HUES64 (cell line): Measurements from ENCODE around the gene LYPD6B.

Experiments
- H3K27ac ChIP-seq: 2 replicates; pipeline ENCODE4 v1.7.0; 2013; ENCODE audit warnings: low read depth, low read length, inconsistent platforms
- H3K27me3 ChIP-seq: 2 replicates; pipeline ENCODE4 v1.6.1; 2013; ENCODE audit warnings: mild to moderate bottlenecking, low read length; ENCODE audit not compliant: insufficient read depth
- H3K36me3 ChIP-seq: 2 replicates; pipeline ENCODE4 v1.6.1; 2013; ENCODE audit warnings: mild to moderate bottlenecking, low read length; ENCODE audit not compliant: insufficient read depth
- H3K4me1 ChIP-seq: 2 replicates; pipeline ENCODE4 v1.6.1; 2013; ENCODE audit warnings: mild to moderate bottlenecking, low read length, moderate library complexity; ENCODE audit not compliant: insufficient read depth
- H3K4me3 ChIP-seq: 2 replicates; pipeline ENCODE4 v1.5.1; 2013; ENCODE audit warnings: mild to moderate bottlenecking, low read length, moderate library complexity
- H3K9ac ChIP-seq: 2 replicates; pipeline ENCODE4 v1.6.1; 2013; ENCODE audit warnings: mild to moderate bottlenecking, low read depth, low read length
- H3K9me3 ChIP-seq: 2 replicates; pipeline ENCODE4 v1.6.1; 2013; ENCODE audit warnings: low read depth, low read length; ENCODE audit not compliant: insufficient read depth
- WGBS: fragments of 150-250, 120-280 bp; methylation state at CpG from one replicate; pipeline ENCODE4 v1.1.7; 2013; ENCODE audit warnings: missing lambda C conversion rate; 5-methylcytosine and 5-hydroxymethylcytosine counted together

LYPD6B gene

GRCh38 chr2:149044500-149044899 lies 6.0 kb downstream of the LYPD6B start:
- H3K27ac ChIP-seq: no peak overlapping the region
- H3K36me3 ChIP-seq: no peaks in the 10 kb centered on the region
- H3K4me3 ChIP-seq: no peak overlapping the region
- H3K9me3 ChIP-seq: 0 out of 2 replicates have a peak, but pooled peaks cover 3% of the 10 kb centered on the region
- H3K4me1 ChIP-seq: no peaks in the 10 kb centered on the region
- WGBS: no CpG with 5 or more reads among the region's 1 CpG
- no peak overlapping the region for H3K9ac ChIP-seq
- peaks cover 7% of the 10 kb centered on the region for H3K27me3 ChIP-seq

GRCh38 chr2:149047118-149047517 lies 8.6 kb downstream of the LYPD6B start:
- no peaks in the 10 kb centered on the region for H3K36me3 ChIP-seq
- 91% methylated on average over 2 of the region's 2 CpGs for WGBS

GRCh38 chr2:149049142-149049541 lies 10.6 kb downstream of the LYPD6B start:
- Histone ChIP-seq H3K9me3 (0 out of 2 replicates have a peak, but pooled peaks cover 3% of the 10 kb centered on the region), H3K4me3 (no peak overlapping the region), H3K36me3 (no peaks in the 10 kb centered on the region), H3K27me3 (no peaks in the 10 kb centered on the region), H3K9ac (no peak overlapping the region), H3K27ac (no peak overlapping the region), H3K4me1 (no peaks in the 10 kb centered on the region)
- 95% methylated on average over 2 of the region's 2 CpGs for WGBS

More at GRCh38 chr2:149047118-149047517, 8.6 kb downstream of the LYPD6B start:
- H3K27me3 ChIP-seq: no peaks in the 10 kb centered on the region
- no peak overlapping the region for H3K4me3 ChIP-seq
- H3K27ac ChIP-seq: no peak overlapping the region
- 0 out of 2 replicates have a peak, but pooled peaks cover 3% of the 10 kb centered on the region for H3K9me3 ChIP-seq
- no peak overlapping the region for H3K9ac ChIP-seq
- no peaks in the 10 kb centered on the region for H3K4me1 ChIP-seq

- no peaks in the 10 kb centered on the region for H3K36me3 ChIP-seq
- no peak overlapping the region for H3K9ac ChIP-seq
- 78% methylated on average over 6 of the region's 6 CpGs for WGBS
- H3K27ac ChIP-seq: no peak overlapping the region
- H3K27me3 ChIP-seq: no peaks in the 10 kb centered on the region
- H3K4me3 ChIP-seq: no peak overlapping the region
- no peaks in the 10 kb centered on the region for H3K4me1 ChIP-seq
- H3K9me3 ChIP-seq: 0 out of 2 replicates have a peak, but pooled peaks cover 3% of the 10 kb centered on the region
Observed at GRCh38 chr2:149050188-149050587, 11.7 kb downstream of the LYPD6B start.

DNA sequence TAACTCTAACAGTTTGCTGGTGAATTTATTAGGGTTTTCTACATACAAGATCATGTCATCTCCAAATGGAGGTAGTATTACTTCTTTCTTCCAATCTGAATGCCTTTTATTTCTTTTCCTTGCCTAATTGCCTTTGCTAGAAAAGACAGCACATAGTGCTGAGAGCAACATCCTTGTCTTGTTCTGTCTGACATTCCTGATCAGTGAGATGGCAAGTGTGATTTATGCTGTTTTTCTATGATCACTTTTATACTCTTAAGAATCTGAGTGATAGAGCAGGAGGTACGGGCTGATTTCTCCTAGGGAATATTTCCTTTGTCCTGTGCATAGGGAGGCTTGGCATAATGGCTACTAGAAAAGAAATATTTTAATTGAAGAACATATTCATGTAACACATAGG lies 17.3 kb downstream of the LYPD6B start:
- Histone ChIP-seq H3K4me3 (no peak overlapping the region), H3K27ac (no peak overlapping the region), H3K27me3 (no peaks in the 10 kb centered on the region), H3K36me3 (no peaks in the 10 kb centered on the region), H3K9ac (no peak overlapping the region), H3K4me1 (no peaks in the 10 kb centered on the region), H3K9me3 (no peaks in the 10 kb centered on the region)
- WGBS: no CpG with 5 or more reads among the region's 1 CpG

DNA sequence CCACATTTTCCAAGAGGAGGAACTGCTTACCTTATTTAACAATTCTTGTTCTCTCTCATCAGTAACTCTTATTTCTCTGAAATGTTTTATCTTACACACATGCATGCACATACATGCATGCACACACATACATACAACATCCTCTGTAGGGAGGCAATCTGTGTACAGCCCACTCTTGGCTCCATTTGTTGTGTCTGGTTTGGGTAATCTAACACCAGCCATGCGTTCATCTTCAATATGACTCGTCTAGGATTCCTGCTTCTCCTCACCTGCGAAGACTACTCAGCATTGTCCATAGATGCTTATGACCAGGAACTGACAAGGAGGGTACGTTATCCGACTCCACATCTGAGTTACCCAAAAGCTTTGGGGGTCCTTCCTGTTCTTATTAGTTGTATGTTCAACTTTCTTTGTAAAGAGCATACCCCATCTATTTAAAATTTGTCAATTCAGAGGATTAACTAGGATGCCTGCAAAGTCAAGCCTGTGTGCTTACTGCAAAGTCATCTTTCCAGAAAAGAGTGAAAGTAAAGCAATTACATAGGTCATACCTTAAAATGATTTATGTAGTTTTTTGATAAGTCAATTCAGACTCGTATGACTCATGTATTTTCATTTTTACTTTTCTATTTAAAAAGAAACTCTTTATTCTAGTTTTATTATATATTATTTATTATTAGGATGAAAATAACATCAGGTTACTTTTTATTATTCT lies 18.2 kb downstream of the LYPD6B start:
- H3K9me3 ChIP-seq: no peaks in the 10 kb centered on the region
- WGBS: 97% methylated on average over 5 of the region's 6 CpGs
- no peaks in the 10 kb centered on the region for H3K4me1 ChIP-seq
- H3K36me3 ChIP-seq: no peaks in the 10 kb centered on the region
- no peak overlapping the region for H3K27ac ChIP-seq
- no peak overlapping the region for H3K4me3 ChIP-seq
- no peaks in the 10 kb centered on the region for H3K27me3 ChIP-seq
- H3K9ac ChIP-seq: no peak overlapping the region

DNA sequence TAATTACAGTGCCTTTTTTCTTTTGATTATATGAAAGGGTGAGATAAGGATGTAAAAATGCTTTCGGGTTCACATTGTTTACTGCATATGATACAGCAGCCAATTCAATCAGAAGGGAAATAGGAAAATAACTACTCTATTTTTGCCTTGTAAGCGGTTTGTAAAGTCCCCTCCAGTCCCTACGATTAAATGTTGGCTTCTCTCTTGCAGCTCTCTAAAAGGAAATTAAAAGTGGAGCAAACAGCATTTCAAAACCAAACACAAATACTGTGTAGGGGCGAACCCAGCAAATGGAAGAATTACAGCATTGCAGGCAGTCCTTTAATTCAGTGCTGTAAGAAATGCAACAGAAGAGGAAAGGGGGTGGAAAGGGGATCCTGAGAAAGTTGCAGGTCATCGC lies 18.9 kb downstream of the LYPD6B start:
- Histone ChIP-seq H3K27me3 (no peaks in the 10 kb centered on the region), H3K36me3 (no peaks in the 10 kb centered on the region), H3K27ac (no peak overlapping the region), H3K4me1 (no peaks in the 10 kb centered on the region), H3K9ac (no peak overlapping the region), H3K4me3 (no peak overlapping the region), H3K9me3 (no peaks in the 10 kb centered on the region)
- 84% methylated on average over 5 of the region's 5 CpGs for WGBS

GRCh38 chr2:149058936-149059335 lies 20.4 kb downstream of the LYPD6B start:
- H3K4me3 ChIP-seq: no peak overlapping the region
- 93% methylated on average over 5 of the region's 5 CpGs for WGBS
- no peak overlapping the region for H3K9ac ChIP-seq
- no peaks in the 10 kb centered on the region for H3K36me3 ChIP-seq
- no peak overlapping the region for H3K27ac ChIP-seq
- H3K27me3 ChIP-seq: no peaks in the 10 kb centered on the region
- no peaks in the 10 kb centered on the region for H3K9me3 ChIP-seq
- peaks cover 4% of the 10 kb centered on the region; the same call in 1 of the 2 replicates for H3K4me1 ChIP-seq

DNA sequence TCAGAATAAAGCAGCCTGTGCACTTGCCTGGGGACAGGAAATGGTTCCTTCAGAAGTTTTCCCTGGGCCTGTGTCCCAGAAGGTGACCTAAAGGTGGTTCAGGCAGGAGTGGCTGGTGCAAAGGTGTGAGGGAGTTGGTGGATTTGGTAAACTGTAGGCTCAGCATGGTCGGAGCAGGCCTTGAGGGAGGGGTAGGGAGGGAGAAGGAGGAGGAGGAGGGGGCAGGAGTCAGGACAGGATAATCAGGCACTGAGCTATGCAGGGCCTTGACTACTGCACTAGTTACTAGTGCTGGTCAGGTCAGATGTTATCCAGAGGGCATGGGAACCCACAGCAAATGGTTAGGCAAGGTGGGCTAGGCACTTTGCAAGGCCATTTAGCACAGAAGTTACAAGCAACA lies 21.3 kb downstream of the LYPD6B start:
- WGBS: 67% methylated on average over 1 of the region's 1 CpG
- Histone ChIP-seq H3K27ac (no peak overlapping the region), H3K4me1 (peaks cover 4% of the 10 kb centered on the region; the same call in 1 of the 2 replicates), H3K27me3 (no peaks in the 10 kb centered on the region), H3K9me3 (no peaks in the 10 kb centered on the region), H3K36me3 (no peaks in the 10 kb centered on the region), H3K4me3 (no peak overlapping the region), H3K9ac (no peak overlapping the region)

DNA sequence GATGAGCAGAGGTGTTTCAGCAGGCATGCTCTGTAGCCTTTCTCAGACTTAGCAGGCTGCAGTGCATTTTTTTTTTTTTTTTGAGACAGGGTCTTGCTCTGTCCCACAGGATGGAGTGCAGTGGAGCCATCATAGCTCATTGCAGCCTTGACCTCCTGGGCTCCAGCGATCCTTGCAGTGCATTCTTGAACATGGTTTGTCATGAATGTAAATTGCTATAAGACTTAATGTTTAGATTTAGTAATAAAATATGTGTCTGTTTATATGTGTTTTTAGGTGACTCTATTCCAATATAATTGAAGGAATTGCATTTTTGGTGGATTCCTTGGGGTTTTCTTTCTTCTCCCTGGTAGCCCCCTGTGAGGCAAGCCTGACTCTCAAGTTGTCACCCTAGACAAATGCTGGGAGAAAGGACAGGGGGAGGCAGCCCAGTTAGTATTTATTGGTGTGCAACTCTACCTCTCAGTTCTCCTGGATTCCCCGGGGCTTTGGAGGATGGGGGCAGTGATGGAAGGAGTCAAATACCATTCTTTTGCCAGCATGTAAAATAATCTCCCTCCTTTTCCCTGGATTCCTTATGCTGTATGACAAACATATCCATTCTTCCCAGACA lies 22.7 kb downstream of the LYPD6B start:
- no peaks in the 10 kb centered on the region for H3K9me3 ChIP-seq
- 100% methylated on average over 1 of the region's 2 CpGs for WGBS
- no peak overlapping the region for H3K9ac ChIP-seq
- H3K4me1 ChIP-seq: peaks cover 4% of the 10 kb centered on the region; the same call in 1 of the 2 replicates
- H3K4me3 ChIP-seq: no peak overlapping the region
- H3K27ac ChIP-seq: no peak overlapping the region
- no peaks in the 10 kb centered on the region for H3K36me3 ChIP-seq
- H3K27me3 ChIP-seq: no peaks in the 10 kb centered on the region

DNA sequence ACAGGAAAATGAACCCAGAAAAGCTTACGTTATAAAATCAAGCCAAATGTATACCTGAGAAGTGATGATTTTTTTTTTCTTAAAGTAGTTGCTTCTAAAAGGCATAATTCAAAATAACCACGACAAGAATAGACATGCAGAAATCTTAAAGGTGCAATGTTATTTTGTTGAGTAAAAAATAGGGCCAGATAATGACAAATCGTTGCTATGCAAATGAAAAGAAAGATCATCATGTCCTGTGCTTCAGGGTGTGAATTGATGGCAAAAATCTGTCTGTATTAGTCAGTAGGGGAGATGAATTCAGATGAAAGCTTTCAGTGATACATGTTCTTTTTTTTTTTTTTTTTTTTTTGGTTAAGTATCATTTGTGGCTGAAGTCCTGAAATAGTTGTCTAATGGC lies 24.0 kb downstream of the LYPD6B start:
- peaks cover 4% of the 10 kb centered on the region; the same call in 1 of the 2 replicates for H3K4me1 ChIP-seq
- WGBS: 91% methylated on average over 3 of the region's 3 CpGs
- H3K9ac ChIP-seq: no peak overlapping the region
- no peaks in the 10 kb centered on the region for H3K9me3 ChIP-seq
- no peaks in the 10 kb centered on the region for H3K36me3 ChIP-seq
- no peak overlapping the region for H3K27ac ChIP-seq
- H3K4me3 ChIP-seq: no peak overlapping the region
- no peaks in the 10 kb centered on the region for H3K27me3 ChIP-seq
